Right atrium auricular region (tissue), 2 donors: ENCODE results near the gene OLR1. TPM values are rescaled to one million over a fixed set of nuclear protein-coding genes. Genes with fewer than 3 reads are reported as not detected.

Source experiments
- total RNA-seq, 2 donors: library from RNA; depleted of rRNA; stranded (reverse); fragments of >200 nt; gene quantifications; one replicate each; pipeline ENCODE4 v1.1.0, GENCODE V29; 2016

The OLR1 gene
- total RNA-seq, 2 donors from 2014 or later: 1.6 to 2.5 TPM

Other genes with a start within 250 kb of the OLR1 start
- gene CLEC2A, start 239.8 kb downstream of the OLR1 start, total RNA-seq: not detected
- gene CLEC12A, start 200.7 kb downstream of the OLR1 start, total RNA-seq: 1 to 10 TPM in 1 of 2 donors, under 1 TPM in 1; 0.47 to 1.3 TPM
- gene CLEC1B, start 173.0 kb downstream of the OLR1 start, total RNA-seq: not detected
- not detected for gene CLEC12B, start 161.5 kb downstream of the OLR1 start, total RNA-seq
- not detected for gene CLEC9A, start 141.4 kb downstream of the OLR1 start, total RNA-seq
- gene CLEC1A, start 73.1 kb downstream of the OLR1 start, total RNA-seq: 1 to 10 TPM in 1 of 2 donors, under 1 TPM in 1; 0.93 to 2.8 TPM
- 1 to 10 TPM; 4.2 to 7.9 TPM for gene CLEC7A, start 41.9 kb downstream of the OLR1 start, total RNA-seq
- gene TMEM52B, start 6.9 kb upstream of the OLR1 start, total RNA-seq: under 1 TPM in 1 of 2 donors, not detected in 1; 0.51 TPM
- 100 to 1,000 TPM; 180 to 335 TPM for gene GABARAPL1, start 40.7 kb upstream of the OLR1 start, total RNA-seq
- under 1 TPM; 0.82 to 0.94 TPM for gene KLRD1, start 135.7 kb upstream of the OLR1 start, total RNA-seq
- gene KLRK1, start 217.9 kb upstream of the OLR1 start, total RNA-seq: under 1 TPM; 0.28 to 0.59 TPM
- gene KLRC4, start 237.6 kb upstream of the OLR1 start, total RNA-seq: not detected
- not detected for gene KLRC3, start 248.5 kb upstream of the OLR1 start, total RNA-seq